ENCODE results near the gene CNGB1. TPM values are rescaled to one million over a fixed set of nuclear protein-coding genes. Genes with fewer than 3 reads are reported as not detected.
A peak's percentile ranks its signal among the peaks of the same experiment; 100 is the strongest.

Gene CNGB1
- total and polyA plus RNA-seq, 2 of the 13 experiments (the other 11 are each of a cell fraction or from before 2014, with no cell fraction given) = 0.02 to 0.15 TPM

DNA sequence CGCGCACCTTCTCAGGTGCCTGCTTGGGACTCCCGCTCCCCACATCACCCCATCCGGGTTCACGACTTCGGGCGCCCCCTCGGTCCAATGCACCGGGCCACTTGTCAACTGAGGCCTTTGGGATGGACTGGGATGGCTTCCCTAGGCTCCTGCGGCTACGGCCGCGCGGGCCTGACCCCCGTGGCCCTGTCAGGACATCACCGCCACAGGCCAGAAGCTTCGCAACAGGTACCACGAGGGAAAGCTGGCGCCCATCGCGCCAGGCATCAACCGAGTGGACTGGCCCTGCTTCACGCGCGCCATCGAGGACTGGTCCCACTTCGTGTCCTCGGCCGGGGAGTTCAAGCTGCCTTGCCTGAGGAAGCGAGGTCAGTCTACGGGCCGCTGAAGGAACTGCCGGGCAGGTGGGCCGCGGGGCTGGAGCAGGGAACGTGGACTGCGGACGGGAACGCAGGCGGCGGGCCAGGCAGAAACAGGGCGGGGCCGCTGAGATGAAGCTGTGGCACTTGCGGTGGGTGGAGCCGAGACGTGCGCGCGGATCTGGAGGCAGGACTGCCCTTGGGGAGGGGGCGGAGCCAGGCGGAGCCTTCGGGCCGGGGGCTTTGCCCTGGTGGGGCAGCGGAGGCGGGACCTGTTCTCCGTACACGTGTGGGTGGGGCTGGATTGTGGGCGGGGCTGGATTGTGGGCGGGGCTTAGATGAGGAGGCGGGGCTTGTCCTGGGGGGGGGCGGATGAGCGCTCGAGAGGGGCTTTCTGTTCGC lies 13.7 kb upstream of the CNGB1 start (continued):
- TF ChIP-seq AGO1 (IDR thresholded peaks at IDR 0.05; ENCODE audit: low read depth, low read length, poor library complexity, severe bottlenecking) (peak; percentile 78), ZNF589 (CRISPR knock-in tag; conservative IDR thresholded peaks at IDR 0.05) (0 out of 2 replicates have a peak, but pooled peaks have one; percentile 30), NONO (IDR thresholded peaks at IDR 0.05) (no peak), NONO (CRISPR knock-in tag; conservative IDR thresholded peaks at IDR 0.05) (0 out of 2 replicates have a peak, but pooled peaks have one; percentile 30), HIVEP1 (CRISPR knock-in tag; IDR thresholded peaks at IDR 0.05) (peak; percentile 22; the same call in 1 of the 2 replicates), HOXD1 (CRISPR knock-in tag; IDR thresholded peaks at IDR 0.05) (peak; percentile 52; the same call in 1 of the 2 replicates), SALL1 (CRISPR knock-in tag; IDR thresholded peaks at IDR 0.05) (peak; percentile 28; the same call in 1 of the 2 replicates), ZNF253 (CRISPR knock-in tag; IDR thresholded peaks at IDR 0.05; ENCODE audit: borderline replicate concordance) (peak; percentile 55; the same call in 1 of the 2 replicates), NFKB2 (CRISPR knock-in tag; IDR thresholded peaks at IDR 0.05; ENCODE audit: borderline replicate concordance) (peak; percentile 57; the same call in 1 of the 2 replicates), MAZ (IDR thresholded peaks at IDR 0.05; ENCODE audit: borderline replicate concordance, low read depth, low read length) (no peak), MAZ (CRISPR knock-in tag; IDR thresholded peaks at IDR 0.05; ENCODE audit: low read depth) (peak; percentile 11), ZNF768 (CRISPR knock-in tag; IDR thresholded peaks at IDR 0.05) (peak; percentile 47; the same call in 1 of the 2 replicates), KLF13 (CRISPR knock-in tag; IDR thresholded peaks at IDR 0.05) (0 out of 2 replicates have a peak, but pooled peaks have one; percentile 24)
- TF ChIP-seq, protein P1, sequence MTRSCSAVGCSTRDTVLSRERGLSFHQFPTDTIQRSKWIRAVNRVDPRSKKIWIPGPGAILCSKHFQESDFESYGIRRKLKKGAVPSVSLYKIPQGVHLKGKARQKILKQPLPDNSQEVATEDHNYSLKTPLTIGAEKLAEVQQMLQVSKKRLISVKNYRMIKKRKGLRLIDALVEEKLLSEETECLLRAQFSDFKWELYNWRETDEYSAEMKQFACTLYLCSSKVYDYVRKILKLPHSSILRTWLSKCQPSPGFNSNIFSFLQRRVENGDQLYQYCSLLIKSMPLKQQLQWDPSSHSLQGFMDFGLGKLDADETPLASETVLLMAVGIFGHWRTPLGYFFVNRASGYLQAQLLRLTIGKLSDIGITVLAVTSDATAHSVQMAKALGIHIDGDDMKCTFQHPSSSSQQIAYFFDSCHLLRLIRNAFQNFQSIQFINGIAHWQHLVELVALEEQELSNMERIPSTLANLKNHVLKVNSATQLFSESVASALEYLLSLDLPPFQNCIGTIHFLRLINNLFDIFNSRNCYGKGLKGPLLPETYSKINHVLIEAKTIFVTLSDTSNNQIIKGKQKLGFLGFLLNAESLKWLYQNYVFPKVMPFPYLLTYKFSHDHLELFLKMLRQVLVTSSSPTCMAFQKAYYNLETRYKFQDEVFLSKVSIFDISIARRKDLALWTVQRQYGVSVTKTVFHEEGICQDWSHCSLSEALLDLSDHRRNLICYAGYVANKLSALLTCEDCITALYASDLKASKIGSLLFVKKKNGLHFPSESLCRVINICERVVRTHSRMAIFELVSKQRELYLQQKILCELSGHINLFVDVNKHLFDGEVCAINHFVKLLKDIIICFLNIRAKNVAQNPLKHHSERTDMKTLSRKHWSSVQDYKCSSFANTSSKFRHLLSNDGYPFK (CRISPR knock-in tag; IDR thresholded peaks at IDR 0.05; ENCODE audit: borderline replicate concordance) = 0 out of 2 replicates have a peak, but pooled peaks have one; percentile 15
- TF ChIP-seq, protein P2, sequence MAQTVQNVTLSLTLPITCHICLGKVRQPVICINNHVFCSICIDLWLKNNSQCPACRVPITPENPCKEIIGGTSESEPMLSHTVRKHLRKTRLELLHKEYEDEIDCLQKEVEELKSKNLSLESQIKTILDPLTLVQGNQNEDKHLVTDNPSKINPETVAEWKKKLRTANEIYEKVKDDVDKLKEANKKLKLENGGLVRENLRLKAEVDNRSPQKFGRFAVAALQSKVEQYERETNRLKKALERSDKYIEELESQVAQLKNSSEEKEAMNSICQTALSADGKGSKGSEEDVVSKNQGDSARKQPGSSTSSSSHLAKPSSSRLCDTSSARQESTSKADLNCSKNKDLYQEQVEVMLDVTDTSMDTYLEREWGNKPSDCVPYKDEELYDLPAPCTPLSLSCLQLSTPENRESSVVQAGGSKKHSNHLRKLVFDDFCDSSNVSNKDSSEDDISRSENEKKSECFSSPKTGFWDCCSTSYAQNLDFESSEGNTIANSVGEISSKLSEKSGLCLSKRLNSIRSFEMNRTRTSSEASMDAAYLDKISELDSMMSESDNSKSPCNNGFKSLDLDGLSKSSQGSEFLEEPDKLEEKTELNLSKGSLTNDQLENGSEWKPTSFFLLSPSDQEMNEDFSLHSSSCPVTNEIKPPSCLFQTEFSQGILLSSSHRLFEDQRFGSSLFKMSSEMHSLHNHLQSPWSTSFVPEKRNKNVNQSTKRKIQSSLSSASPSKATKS (CRISPR knock-in tag; IDR thresholded peaks at IDR 0.05) = no peak
- TF ChIP-seq, protein P3, sequence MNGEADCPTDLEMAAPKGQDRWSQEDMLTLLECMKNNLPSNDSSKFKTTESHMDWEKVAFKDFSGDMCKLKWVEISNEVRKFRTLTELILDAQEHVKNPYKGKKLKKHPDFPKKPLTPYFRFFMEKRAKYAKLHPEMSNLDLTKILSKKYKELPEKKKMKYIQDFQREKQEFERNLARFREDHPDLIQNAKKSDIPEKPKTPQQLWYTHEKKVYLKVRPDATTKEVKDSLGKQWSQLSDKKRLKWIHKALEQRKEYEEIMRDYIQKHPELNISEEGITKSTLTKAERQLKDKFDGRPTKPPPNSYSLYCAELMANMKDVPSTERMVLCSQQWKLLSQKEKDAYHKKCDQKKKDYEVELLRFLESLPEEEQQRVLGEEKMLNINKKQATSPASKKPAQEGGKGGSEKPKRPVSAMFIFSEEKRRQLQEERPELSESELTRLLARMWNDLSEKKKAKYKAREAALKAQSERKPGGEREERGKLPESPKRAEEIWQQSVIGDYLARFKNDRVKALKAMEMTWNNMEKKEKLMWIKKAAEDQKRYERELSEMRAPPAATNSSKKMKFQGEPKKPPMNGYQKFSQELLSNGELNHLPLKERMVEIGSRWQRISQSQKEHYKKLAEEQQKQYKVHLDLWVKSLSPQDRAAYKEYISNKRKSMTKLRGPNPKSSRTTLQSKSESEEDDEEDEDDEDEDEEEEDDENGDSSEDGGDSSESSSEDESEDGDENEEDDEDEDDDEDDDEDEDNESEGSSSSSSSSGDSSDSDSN (CRISPR knock-in tag; IDR thresholded peaks at IDR 0.05) = 0 out of 2 replicates have a peak, but pooled peaks have one; percentile 28
- TF ChIP-seq, protein P4, sequence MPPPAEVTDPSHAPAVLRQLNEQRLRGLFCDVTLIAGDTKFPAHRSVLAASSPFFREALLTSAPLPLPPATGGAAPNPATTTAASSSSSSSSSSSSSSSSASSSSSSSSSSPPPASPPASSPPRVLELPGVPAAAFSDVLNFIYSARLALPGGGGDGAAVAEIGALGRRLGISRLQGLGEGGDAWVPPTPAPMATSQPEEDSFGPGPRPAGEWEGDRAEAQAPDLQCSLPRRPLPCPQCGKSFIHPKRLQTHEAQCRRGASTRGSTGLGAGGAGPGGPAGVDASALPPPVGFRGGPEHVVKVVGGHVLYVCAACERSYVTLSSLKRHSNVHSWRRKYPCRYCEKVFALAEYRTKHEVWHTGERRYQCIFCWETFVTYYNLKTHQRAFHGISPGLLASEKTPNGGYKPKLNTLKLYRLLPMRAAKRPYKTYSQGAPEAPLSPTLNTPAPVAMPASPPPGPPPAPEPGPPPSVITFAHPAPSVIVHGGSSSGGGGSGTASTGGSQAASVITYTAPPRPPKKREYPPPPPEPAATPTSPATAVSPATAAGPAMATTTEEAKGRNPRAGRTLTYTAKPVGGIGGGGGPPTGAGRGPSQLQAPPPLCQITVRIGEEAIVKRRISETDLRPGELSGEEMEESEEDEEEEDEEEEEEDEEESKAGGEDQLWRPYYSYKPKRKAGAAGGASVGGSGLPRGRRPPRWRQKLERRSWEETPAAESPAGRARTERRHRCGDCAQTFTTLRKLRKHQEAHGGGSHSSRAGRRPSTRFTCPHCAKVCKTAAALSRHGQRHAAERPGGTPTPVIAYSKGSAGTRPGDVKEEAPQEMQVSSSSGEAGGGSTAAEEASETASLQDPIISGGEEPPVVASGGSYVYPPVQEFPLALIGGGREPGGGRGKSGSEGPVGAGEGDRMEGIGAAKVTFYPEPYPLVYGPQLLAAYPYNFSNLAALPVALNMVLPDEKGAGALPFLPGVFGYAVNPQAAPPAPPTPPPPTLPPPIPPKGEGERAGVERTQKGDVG (CRISPR knock-in tag; IDR thresholded peaks at IDR 0.05; ENCODE audit: borderline replicate concordance) = peak; percentile 51; the same call in 1 of the 2 replicates

Data from HepG2 (cell line).